GM18519 (cell line): ENCODE data around the gene CCDC6.
"Not testable (repeated sequence)": the region's sequence is repeated elsewhere in the genome, so short reads cannot be mapped to it uniquely, and the experiment has no call there.

Experiments
- ATAC-seq: cut with Tn5 transposase; IDR thresholded peaks from one replicate; pipeline ENCODE4 v1.9.1; 2021; ENCODE audit warnings: mild to moderate bottlenecking, moderate library complexity; ENCODE audit not compliant: unreplicated experiment, low FRiP score

CCDC6 gene

GRCh38 chr10:59906417-59907202 lies at the start of gene CCDC6:
TSS of gene CCDC6 (minus strand) at chr10:59906556. CDS start at chr10:59906424, 132 bp downstream.
- peak; percentile 77 for ATAC-seq

GRCh38 chr10:59954296-59954695 lies 47.9 kb upstream of the CCDC6 start:
- no peak for ATAC-seq

- not testable (repeated sequence) for ATAC-seq
Measured at GRCh38 chr10:59953711-59954110, 47.4 kb upstream of the CCDC6 start.

GRCh38 chr10:59950105-59950504 lies 43.7 kb upstream of the CCDC6 start:
- no peak for ATAC-seq

- ATAC-seq = no peak
Measured at GRCh38 chr10:59949608-59950007, 43.3 kb upstream of the CCDC6 start.

- ATAC-seq = no peak
Measured at GRCh38 chr10:59945991-59946390, 39.6 kb upstream of the CCDC6 start.

- ATAC-seq = no peak
Measured at GRCh38 chr10:59945590-59945989, 39.2 kb upstream of the CCDC6 start.

GRCh38 chr10:59944339-59944935 lies 38.1 kb upstream of the CCDC6 start:
- no peak for ATAC-seq

GRCh38 chr10:59942556-59942955 lies 36.2 kb upstream of the CCDC6 start:
- ATAC-seq = no peak

- ATAC-seq = no peak
Measured at GRCh38 chr10:59937720-59938119, 31.4 kb upstream of the CCDC6 start.

- no peak for ATAC-seq
Measured at GRCh38 chr10:59934701-59935100, 28.3 kb upstream of the CCDC6 start.

GRCh38 chr10:59930788-59931521 lies 24.6 kb upstream of the CCDC6 start:
- not testable (repeated sequence) for ATAC-seq

GRCh38 chr10:59926086-59926485 lies 19.7 kb upstream of the CCDC6 start:
- no peak for ATAC-seq

- ATAC-seq = no peak
Measured at GRCh38 chr10:59922907-59923306, 16.6 kb upstream of the CCDC6 start.

- no peak for ATAC-seq
Measured at GRCh38 chr10:59917922-59918321, 11.6 kb upstream of the CCDC6 start.

- no peak for ATAC-seq
Measured at GRCh38 chr10:59913547-59914237, 7.3 kb upstream of the CCDC6 start.

- no peak for ATAC-seq
Measured at GRCh38 chr10:59910867-59911266, 4.5 kb upstream of the CCDC6 start.

GRCh38 chr10:59909815-59910214 lies 3.5 kb upstream of the CCDC6 start:
- ATAC-seq = no peak

GRCh38 chr10:59908808-59909143 lies 2.4 kb upstream of the CCDC6 start:
- ATAC-seq = no peak

- ATAC-seq = peak; percentile 26
Measured at GRCh38 chr10:59907918-59908807, 1.8 kb upstream of the CCDC6 start.
